Psoas muscle (tissue), 8 donors: Measurements from ENCODE around the gene MANSC1. TPM values are rescaled to one million over a fixed set of nuclear protein-coding genes. Genes with fewer than 3 reads are reported as not detected.

Experiments
- ATAC-seq, 4 donors: fragments of 200-7000 bp; cut with Tn5 transposase; one replicate each; pipeline ENCODE4 v1.9.1; 2020; ENCODE audit warnings: moderate library complexity in 3 of 4, mild to moderate bottlenecking in 2 of 4
- DNase-seq, 2 donors: peaks; one replicate each; pipeline ENCODE4 v3.0.0-alpha.2; 2020
- H3K27ac ChIP-seq: fragments of 200-600 bp; one replicate; pipeline ENCODE4 v1.8.0; 2022
- H3K27me3 ChIP-seq, 3 donors: fragments of 200-600 bp in 1 of 3; one replicate each; pipeline versions ENCODE4 v1.6.1 to v1.8.0; 2013 to 2022; ENCODE audit warnings: low read length in 2 of 3, mild to moderate bottlenecking in 2 of 3, moderate library complexity in 1 of 3; ENCODE audit not compliant: insufficient read depth in 3 of 3
- H3K36me3 ChIP-seq, 2 donors: fragments of 200-600 bp in 1 of 2; one replicate each; pipeline versions ENCODE4 v1.6.1 to v1.8.0; 2013 to 2022; ENCODE audit warnings: low read depth in 1 of 2, mild to moderate bottlenecking in 1 of 2, moderate library complexity in 1 of 2; ENCODE audit not compliant: insufficient read depth in 1 of 2
- H3K4me1 ChIP-seq: fragments of 200-600 bp; one replicate; pipeline ENCODE4 v1.8.0; 2022
- H3K4me3 ChIP-seq: fragments of 200-600 bp; one replicate; pipeline ENCODE4 v1.8.0; 2022; ENCODE audit warnings: mild to moderate bottlenecking
- H3K9me3 ChIP-seq: fragments of 200-600 bp; one replicate; pipeline ENCODE4 v1.8.0; 2022
- CTCF ChIP-seq: fragments of 200-600 bp; IDR thresholded peaks from one replicate; pipeline ENCODE4 v1.8.0; 2022; ENCODE audit warnings: antibody characterized with exemption
- WGBS, 3 donors: extraction: QIAGEN DNeasy Blood & Tissue Kit; methylation state at CpG; one replicate each; pipeline versions ENCODE4 v1.1.6 to v1.1.7; 2013; 5-methylcytosine and 5-hydroxymethylcytosine counted together
- intact Hi-C, 2 donors: fragments of 100-400 bp; cut with DNase I; formaldehyde crosslinking; loops; one replicate each; pipeline versions ENCODE4 v1.11.0 to v1.14.2; 2022
- polyA plus RNA-seq, 3 donors: library from polyadenylated mRNA; stranded (reverse); fragments of 200-250 nt; gene quantifications; one replicate each; pipeline ENCODE4 v1.2.3, GENCODE V29; 2013
- total RNA-seq, 4 donors: library from RNA; stranded (reverse); fragmentation: NEBNext Ultra II Directional in 2 of 4; extraction: Animal tissue kit (Norgen Biotek cat#: 25700) in 2 of 4; gene quantifications; one replicate each; pipeline versions ENCODE4 v1.2.1 to v1.2.4, GENCODE V29; 2021 to 2023
- donor health status: healthy with polysubstance abuse.
- donor health status: DM: no; HTN: no; CAD: no; lungs with moderate emphysema.
- donor health status: Bipolar disorder and iron deficiency.
- donor health status: healthy.
- donor health status: DM: yes; HTN: yes; CAD: no.
- donor health status: DM: no; HTN: no; CAD: no.
- donor health status: DM: no; HTN: no; CAD: no.
- donor health status: DM: yes; HTN: yes; CAD: no.

The MANSC1 gene
- total and polyA plus RNA-seq, 7 donors = 2.2 to 3.6 (median 3.2) TPM

- no peaks in the 10 kb centered on the region for H3K36me3 ChIP-seq
- intact Hi-C loops = no loop called here
Observed at GRCh38 chr12:12397184-12397583, 47.1 kb upstream of the MANSC1 start.

GRCh38 chr12:12396694-12397093 is 46.7 kb upstream of the MANSC1 start:
- DNase-seq (no peak), ATAC-seq (no peak)
- no peak for TF ChIP-seq CTCF
- WGBS, 3 donors = 77 to 88% (median 80%) methylated on average over 4 of the region's 4 CpGs
- no peaks in the 10 kb centered on the region for H3K4me1 ChIP-seq
- H3K27me3 ChIP-seq = no peaks in the 10 kb centered on the region
- no peak overlapping the region for H3K27ac ChIP-seq
- H3K9me3 ChIP-seq = no peaks in the 10 kb centered on the region
- H3K36me3 ChIP-seq = no peaks in the 10 kb centered on the region
- no peak overlapping the region for H3K4me3 ChIP-seq
- intact Hi-C loops = no loop called here

More at GRCh38 chr12:12397184-12397583, 47.1 kb upstream of the MANSC1 start:
- Histone ChIP-seq H3K27me3 (no peaks in the 10 kb centered on the region), H3K4me1 (no peaks in the 10 kb centered on the region), H3K4me3 (no peak overlapping the region), H3K9me3 (no peaks in the 10 kb centered on the region), H3K27ac (no peak overlapping the region)
- WGBS, 3 donors = 56 to 67% (median 60%) methylated on average over 5 of the region's 5 CpGs
- TF ChIP-seq CTCF = no peak
- ATAC-seq = no peak
- no peak for DNase-seq

GRCh38 chr12:12393171-12393570 is 43.1 kb upstream of the MANSC1 start:
- DNase-seq = no peak
- Histone ChIP-seq H3K4me3 (no peak overlapping the region), H3K36me3 (no peaks in the 10 kb centered on the region), H3K9me3 (no peaks in the 10 kb centered on the region), H3K27me3 (no peaks in the 10 kb centered on the region), H3K4me1 (no peaks in the 10 kb centered on the region), H3K27ac (no peak overlapping the region)
- ATAC-seq = no peak
- WGBS, 3 donors = 94 to 96% (median 96%) methylated on average over 2 of the region's 2 CpGs
- intact Hi-C loops = no loop called here
- TF ChIP-seq CTCF = no peak

GRCh38 chr12:12392413-12392812 is 42.4 kb upstream of the MANSC1 start:
- Histone ChIP-seq H3K4me3 (no peak overlapping the region), H3K4me1 (no peaks in the 10 kb centered on the region), H3K27ac (no peak overlapping the region), H3K27me3 (no peaks in the 10 kb centered on the region), H3K9me3 (no peaks in the 10 kb centered on the region), H3K36me3 (no peaks in the 10 kb centered on the region)
- 92 to 97% (median 97%) methylated on average over 2 of the region's 2 CpGs for WGBS, 3 donors
- intact Hi-C loops = no loop called here
- no peak for TF ChIP-seq CTCF
- no peak for ATAC-seq
- DNase-seq = no peak

GRCh38 chr12:12387501-12387900 is 37.5 kb upstream of the MANSC1 start:
- Histone ChIP-seq H3K4me3 (no peak overlapping the region), H3K36me3 (no peaks in the 10 kb centered on the region), H3K9me3 (no peaks in the 10 kb centered on the region), H3K27ac (no peak overlapping the region), H3K4me1 (no peaks in the 10 kb centered on the region), H3K27me3 (no peaks in the 10 kb centered on the region)
- 62 to 67% (median 64%) methylated on average over 3 of the region's 3 CpGs for WGBS, 3 donors
- no peak for DNase-seq
- no peak for ATAC-seq
- no peak for TF ChIP-seq CTCF
- intact Hi-C loops = no loop called here
